Measurements from ENCODE around the gene RGL4. TPM values are rescaled to one million over a fixed set of nuclear protein-coding genes. Genes with fewer than 3 reads are reported as not detected.
"Not testable (repeated sequence)": the region's sequence is repeated elsewhere in the genome, so short reads cannot be mapped to it uniquely, and the experiment has no call there.

RGL4 gene, protein sequence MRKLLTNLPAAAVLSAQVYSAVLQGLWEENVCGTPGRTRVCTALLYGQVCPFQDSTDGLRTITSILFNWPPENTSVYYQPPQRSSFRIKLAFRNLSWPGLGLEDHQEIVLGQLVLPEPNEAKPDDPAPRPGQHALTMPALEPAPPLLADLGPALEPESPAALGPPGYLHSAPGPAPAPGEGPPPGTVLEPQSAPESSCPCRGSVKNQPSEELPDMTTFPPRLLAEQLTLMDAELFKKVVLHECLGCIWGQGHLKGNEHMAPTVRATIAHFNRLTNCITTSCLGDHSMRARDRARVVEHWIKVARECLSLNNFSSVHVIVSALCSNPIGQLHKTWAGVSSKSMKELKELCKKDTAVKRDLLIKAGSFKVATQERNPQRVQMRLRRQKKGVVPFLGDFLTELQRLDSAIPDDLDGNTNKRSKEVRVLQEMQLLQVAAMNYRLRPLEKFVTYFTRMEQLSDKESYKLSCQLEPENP
- polyA plus RNA-seq = 1.4 TPM
- long read RNA-seq, donor 1 = 0 reads
- long read RNA-seq, donor 2, partial matches to known transcripts = 0 of 1 reads
- long read RNA-seq, donor 2, other reads (novel, unspliced or antisense) = 0 of 1 reads
- long read RNA-seq, donor 3, partial matches to known transcripts = 0 of 14 reads
- long read RNA-seq, donor 3, other reads (novel, unspliced or antisense) = 14 of 14 reads
- long read RNA-seq, donor 4 = 0 reads
- long read RNA-seq, donor 5 = 0 reads
- long read RNA-seq, donor 6 = 0 reads
- long read RNA-seq, donor 7 = 0 reads
- long read RNA-seq, donor 8 = 0 reads
- long read RNA-seq, donor 9, partial matches to known transcripts = 7 of 8 reads
- long read RNA-seq, donor 9, other reads (novel, unspliced or antisense) = 0 of 8 reads
- long read RNA-seq, donor 10 = 0 reads
- long read RNA-seq, donor 11 = 0 reads

DNA sequence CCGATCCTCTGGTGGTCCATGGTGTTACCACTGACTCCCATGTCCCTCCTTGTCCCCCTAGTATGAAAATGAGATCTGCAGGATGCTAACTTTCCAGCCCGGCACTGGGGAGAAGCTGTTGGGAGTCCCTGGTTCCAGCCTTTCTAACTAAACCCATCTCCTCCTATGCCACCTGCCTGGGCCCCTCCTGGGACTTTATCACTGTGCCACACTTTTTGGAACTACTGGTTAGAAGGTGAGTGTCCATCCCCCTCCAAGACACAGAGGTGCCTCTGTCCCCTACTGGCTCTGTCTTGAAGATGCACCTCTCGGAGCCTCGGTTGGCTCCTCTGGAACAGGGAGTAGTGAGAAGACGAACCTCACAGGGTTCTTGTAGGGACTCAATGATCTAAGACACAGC lies at the start of gene RGL4:
TSS of gene RGL4 (plus strand) at position 301 of the 400 bp plus-strand sequence. CDS start 1,018 bp downstream, outside the sequence.
- Histone ChIP-seq H3K27ac (ENCODE audit: low read length) (no peak within 1 kb of the TSS), H3K9me3 (ENCODE audit: control insufficient read depth, low read depth, low read length) (no peaks in the 10 kb centered on the region), H3K4me1 (ENCODE audit: control insufficient read depth, insufficient read depth, low read length) (no peaks in the 10 kb centered on the region), H3K4me3 (ENCODE audit: low read length) (no peak within 1 kb of the TSS), H3K27me3 (ENCODE audit: control insufficient read depth, insufficient read depth, low read length) (no peaks in the 10 kb centered on the region), H3K36me3 (ENCODE audit: control insufficient read depth, insufficient read depth, low read length) (peaks cover 63% of the 10 kb centered on the region)
- no CpG with 5 or more reads among the region's 5 CpGs for WGBS (ENCODE audit: insufficient coverage, low lambda C conversion rate)
- no peak for DNase-seq

DNA sequence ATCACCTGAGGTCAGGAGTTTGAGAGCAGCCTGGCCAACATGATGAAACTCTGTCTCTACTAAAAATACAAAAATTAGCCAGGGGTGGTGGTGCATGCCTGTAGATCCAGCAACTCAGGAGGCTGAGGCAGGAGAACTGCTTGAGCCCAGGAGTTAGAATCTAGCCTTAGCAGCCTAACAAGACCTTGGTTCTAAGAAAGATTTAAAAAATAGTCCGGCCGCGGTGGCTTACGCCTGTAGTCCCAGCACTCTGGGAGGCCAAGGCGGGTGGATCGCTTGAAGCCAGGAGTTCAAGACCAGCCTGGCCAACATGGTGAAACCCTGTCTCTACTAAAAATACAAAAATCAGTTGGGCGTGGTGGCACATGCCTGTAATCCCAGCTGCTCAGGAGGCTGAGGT lies 44.3 kb upstream of the RGL4 start:
- H3K27ac ChIP-seq (ENCODE audit: low read length); H3K4me1 ChIP-seq (ENCODE audit: control insufficient read depth, insufficient read depth, low read length); H3K27me3 ChIP-seq (ENCODE audit: control insufficient read depth, insufficient read depth, low read length); DNase-seq; H3K4me3 ChIP-seq (ENCODE audit: low read length); H3K9me3 ChIP-seq (ENCODE audit: control insufficient read depth, low read depth, low read length); H3K36me3 ChIP-seq (ENCODE audit: control insufficient read depth, insufficient read depth, low read length): not testable (repeated sequence)
- no CpG with 5 or more reads among the region's 7 CpGs for WGBS (ENCODE audit: insufficient coverage, low lambda C conversion rate)

GRCh38 chr22:23649071-23649501 lies 41.7 kb upstream of the RGL4 start:
- no peak for DNase-seq
- Histone ChIP-seq H3K36me3 (ENCODE audit: control insufficient read depth, insufficient read depth, low read length) (peaks cover 14% of the 10 kb centered on the region), H3K4me3 (ENCODE audit: low read length) (no peak overlapping the region), H3K27me3 (ENCODE audit: control insufficient read depth, insufficient read depth, low read length) (no peaks in the 10 kb centered on the region), H3K9me3 (ENCODE audit: control insufficient read depth, low read depth, low read length) (no peaks in the 10 kb centered on the region), H3K27ac (ENCODE audit: low read length) (no peak overlapping the region), H3K4me1 (ENCODE audit: control insufficient read depth, insufficient read depth, low read length) (no peaks in the 10 kb centered on the region)
- no CpG with 5 or more reads among the region's 18 CpGs for WGBS (ENCODE audit: insufficient coverage, low lambda C conversion rate)

- Histone ChIP-seq H3K4me3 (ENCODE audit: low read length) (no peak overlapping the region), H3K4me1 (ENCODE audit: control insufficient read depth, insufficient read depth, low read length) (no peaks in the 10 kb centered on the region), H3K9me3 (ENCODE audit: control insufficient read depth, low read depth, low read length) (no peaks in the 10 kb centered on the region), H3K27me3 (ENCODE audit: control insufficient read depth, insufficient read depth, low read length) (no peaks in the 10 kb centered on the region), H3K36me3 (ENCODE audit: control insufficient read depth, insufficient read depth, low read length) (peaks cover 16% of the 10 kb centered on the region), H3K27ac (ENCODE audit: low read length) (no peak overlapping the region)
- WGBS (ENCODE audit: insufficient coverage, low lambda C conversion rate) = no CpG with 5 or more reads among the region's 6 CpGs
- DNase-seq = no peak
Measured at GRCh38 chr22:23651676-23652075, 39.1 kb upstream of the RGL4 start.

DNA sequence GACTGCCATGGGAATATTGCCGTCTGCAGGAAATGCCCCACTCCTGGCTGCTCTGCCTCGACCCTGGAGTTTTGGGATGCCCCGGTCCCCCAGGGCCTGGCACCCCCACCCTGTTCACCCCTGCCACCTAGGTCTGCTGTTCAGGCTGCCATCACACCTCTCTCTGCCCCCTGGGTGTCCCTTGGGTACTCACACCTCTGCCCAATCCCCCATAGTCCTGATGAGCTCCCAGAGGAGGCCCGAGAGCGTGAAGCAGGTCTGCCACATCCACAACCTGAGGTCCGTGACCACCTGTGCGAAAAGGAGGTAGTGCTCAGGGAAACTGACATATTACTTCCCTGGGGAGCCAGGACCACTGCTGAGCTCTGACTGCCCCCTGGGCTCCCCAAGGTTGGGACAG lies 38.5 kb upstream of the RGL4 start:
- Histone ChIP-seq H3K27me3 (ENCODE audit: control insufficient read depth, insufficient read depth, low read length) (no peaks in the 10 kb centered on the region), H3K4me3 (ENCODE audit: low read length) (no peak overlapping the region), H3K4me1 (ENCODE audit: control insufficient read depth, insufficient read depth, low read length) (no peaks in the 10 kb centered on the region), H3K9me3 (ENCODE audit: control insufficient read depth, low read depth, low read length) (no peaks in the 10 kb centered on the region), H3K36me3 (ENCODE audit: control insufficient read depth, insufficient read depth, low read length) (peaks cover 16% of the 10 kb centered on the region), H3K27ac (ENCODE audit: low read length) (no peak overlapping the region)
- no peak for DNase-seq
- WGBS (ENCODE audit: insufficient coverage, low lambda C conversion rate) = no CpG with 5 or more reads among the region's 7 CpGs

DNA sequence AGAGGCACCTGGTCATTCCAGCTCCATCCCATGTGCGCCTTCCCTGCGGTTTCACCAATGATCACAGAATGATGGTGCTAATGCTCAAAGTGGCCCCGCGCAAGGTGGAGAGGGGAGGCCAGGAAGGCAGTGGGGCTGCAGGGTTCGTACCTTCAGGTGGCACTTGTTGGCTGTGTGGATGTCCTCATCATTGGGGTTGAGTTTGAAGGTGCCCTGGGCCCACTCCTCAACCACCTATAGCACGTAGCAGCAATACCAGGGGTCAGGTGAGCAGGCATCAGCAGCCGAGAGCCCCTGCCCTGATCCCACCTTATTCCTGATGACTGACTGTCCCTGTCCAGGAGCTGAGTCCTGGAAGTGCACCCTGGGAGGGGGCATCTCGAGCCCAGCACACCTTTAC lies 38.1 kb upstream of the RGL4 start:
- DNase-seq = no peak
- no peaks in the 10 kb centered on the region for H3K9me3 ChIP-seq (ENCODE audit: control insufficient read depth, low read depth, low read length)
- no peak overlapping the region for H3K27ac ChIP-seq (ENCODE audit: low read length)
- no peak overlapping the region for H3K4me3 ChIP-seq (ENCODE audit: low read length)
- no peaks in the 10 kb centered on the region for H3K27me3 ChIP-seq (ENCODE audit: control insufficient read depth, insufficient read depth, low read length)
- no CpG with 5 or more reads among the region's 8 CpGs for WGBS (ENCODE audit: insufficient coverage, low lambda C conversion rate)
- no peaks in the 10 kb centered on the region for H3K4me1 ChIP-seq (ENCODE audit: control insufficient read depth, insufficient read depth, low read length)
- peaks cover 16% of the 10 kb centered on the region for H3K36me3 ChIP-seq (ENCODE audit: control insufficient read depth, insufficient read depth, low read length)

- peaks cover 25% of the 10 kb centered on the region for H3K36me3 ChIP-seq (ENCODE audit: control insufficient read depth, insufficient read depth, low read length)
- no peak overlapping the region for H3K4me3 ChIP-seq (ENCODE audit: low read length)
- no peak for DNase-seq
Measured at GRCh38 chr22:23655891-23656475, 34.8 kb upstream of the RGL4 start.

GRCh38 chr22:23657727-23658126 lies 33.1 kb upstream of the RGL4 start:
- Histone ChIP-seq H3K9me3 (ENCODE audit: control insufficient read depth, low read depth, low read length) (no peaks in the 10 kb centered on the region), H3K27ac (ENCODE audit: low read length) (no peak overlapping the region), H3K4me3 (ENCODE audit: low read length) (no peak overlapping the region), H3K27me3 (ENCODE audit: control insufficient read depth, insufficient read depth, low read length) (no peaks in the 10 kb centered on the region), H3K36me3 (ENCODE audit: control insufficient read depth, insufficient read depth, low read length) (peaks cover 23% of the 10 kb centered on the region), H3K4me1 (ENCODE audit: control insufficient read depth, insufficient read depth, low read length) (no peaks in the 10 kb centered on the region)
- WGBS (ENCODE audit: insufficient coverage, low lambda C conversion rate) = 81% methylated on average over 4 of the region's 5 CpGs
- DNase-seq = no peak

More at GRCh38 chr22:23655891-23656475, 34.8 kb upstream of the RGL4 start:
- no peak overlapping the region for H3K27ac ChIP-seq (ENCODE audit: low read length)
- H3K27me3 ChIP-seq (ENCODE audit: control insufficient read depth, insufficient read depth, low read length) = no peaks in the 10 kb centered on the region
- no peaks in the 10 kb centered on the region for H3K9me3 ChIP-seq (ENCODE audit: control insufficient read depth, low read depth, low read length)
- H3K4me1 ChIP-seq (ENCODE audit: control insufficient read depth, insufficient read depth, low read length) = no peaks in the 10 kb centered on the region
- WGBS (ENCODE audit: insufficient coverage, low lambda C conversion rate) = no CpG with 5 or more reads among the region's 6 CpGs

DNA sequence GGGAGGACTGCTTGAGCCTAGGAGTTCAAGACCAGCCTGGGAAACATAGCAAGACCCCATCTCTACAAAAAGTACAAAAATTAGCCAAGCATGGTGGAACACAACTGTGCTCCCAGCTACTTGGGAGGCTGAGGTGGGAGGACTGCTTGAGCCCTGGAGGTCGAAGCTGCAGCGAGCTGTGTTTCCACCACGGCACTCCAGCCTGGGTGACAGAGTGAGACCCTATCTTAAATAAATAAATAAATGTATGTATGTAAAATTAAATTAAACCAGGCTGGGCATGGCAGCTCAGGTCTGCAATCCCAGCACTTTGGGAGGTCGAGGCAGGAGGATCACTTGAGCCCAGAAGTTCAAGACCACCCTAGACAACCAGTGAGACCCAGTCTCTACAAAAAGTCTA lies 30.4 kb upstream of the RGL4 start:
- not testable (repeated sequence) for H3K4me3 ChIP-seq (ENCODE audit: low read length); H3K27me3 ChIP-seq (ENCODE audit: control insufficient read depth, insufficient read depth, low read length); DNase-seq; H3K27ac ChIP-seq (ENCODE audit: low read length); H3K9me3 ChIP-seq (ENCODE audit: control insufficient read depth, low read depth, low read length); H3K4me1 ChIP-seq (ENCODE audit: control insufficient read depth, insufficient read depth, low read length)
- WGBS (ENCODE audit: insufficient coverage, low lambda C conversion rate) = no CpG with 5 or more reads among the region's 4 CpGs
- H3K36me3 ChIP-seq (ENCODE audit: control insufficient read depth, insufficient read depth, low read length) = peaks cover 16% of the 10 kb centered on the region
